IPS-11a (cell line): ENCODE measurements around the gene CILP.

Experiments used
- H3K4me3 ChIP-seq: one replicate; pipeline ENCODE4 v1.5.1; 2013; ENCODE audit warnings: low read depth, low read length, control low read depth

The CILP gene

GRCh38 chr15:65154720-65155119 lies 56.6 kb downstream of the CILP start:
- no peak overlapping the region for H3K4me3 ChIP-seq

- no peak overlapping the region for H3K4me3 ChIP-seq
Measured at GRCh38 chr15:65147902-65148301, 63.4 kb downstream of the CILP start.

- H3K4me3 ChIP-seq = no peak overlapping the region
Measured at GRCh38 chr15:65146438-65146837, 64.8 kb downstream of the CILP start.
